ENCODE data around the gene REEP3.
"Not testable (repeated sequence)": the region's sequence is repeated elsewhere in the genome, so short reads cannot be mapped to it uniquely, and the experiment has no call there.

REEP3 gene

DNA sequence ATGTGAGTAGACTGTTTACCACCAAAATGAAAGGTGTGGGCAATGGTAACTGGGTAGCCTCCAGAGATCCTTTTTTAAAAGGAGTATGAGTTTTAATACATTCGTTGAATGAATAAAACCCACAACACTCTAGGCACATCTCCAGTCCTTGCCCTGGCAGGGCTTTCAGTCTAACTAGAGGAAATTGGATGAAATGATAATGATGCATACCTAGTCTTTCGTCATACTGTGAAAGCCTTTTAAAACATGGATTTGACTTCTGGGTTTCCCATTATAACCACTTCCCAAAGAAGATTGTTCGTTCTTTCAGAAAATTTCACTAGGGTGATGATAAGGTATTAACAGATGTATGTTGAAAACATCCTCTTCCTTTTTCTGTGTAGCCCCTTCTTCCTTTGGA lies 110.8 kb downstream of the REEP3 start:
- peak in 2 of 3 donors; percentile 57 to 65 for DNase-seq

DNA sequence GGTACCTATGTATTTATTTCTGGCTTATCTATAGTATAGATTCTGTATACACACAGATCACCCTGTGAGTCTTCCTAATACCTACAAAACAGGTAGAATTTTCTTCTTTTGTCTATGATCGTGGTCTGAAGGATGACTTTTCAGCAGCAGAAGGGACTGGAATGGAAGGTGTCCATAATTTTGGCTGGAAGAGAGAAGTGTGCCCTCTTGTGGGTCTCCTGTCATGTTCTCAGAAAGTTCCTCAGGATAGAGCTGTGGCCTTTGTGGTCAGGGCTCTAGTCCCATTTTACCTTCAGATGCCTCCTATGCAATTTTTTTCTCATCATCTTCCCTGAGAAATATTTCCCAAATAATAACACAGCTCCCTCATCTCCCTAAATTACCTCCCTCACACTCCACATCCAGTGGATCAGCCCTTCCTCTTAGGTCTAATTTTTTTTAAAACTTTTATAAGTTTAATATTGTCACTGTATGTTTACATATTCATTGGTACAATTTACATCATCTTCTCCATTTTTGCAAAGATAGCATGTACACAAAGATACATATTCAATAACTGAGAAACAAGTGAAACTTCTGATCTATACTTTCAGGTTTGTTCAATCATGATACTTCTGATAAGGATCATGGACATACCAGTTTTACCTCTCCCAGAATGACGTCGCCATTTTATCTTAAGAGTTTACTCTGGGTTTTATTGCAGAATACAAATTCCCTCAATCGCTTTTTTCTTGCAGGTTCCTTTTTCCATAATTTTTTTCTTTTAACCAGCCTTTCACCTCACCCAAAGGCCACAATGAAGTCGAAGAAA lies 112.7 kb downstream of the REEP3 start:
- DNase-seq, result peak; percentile 18 to 41 (median 28)

DNA sequence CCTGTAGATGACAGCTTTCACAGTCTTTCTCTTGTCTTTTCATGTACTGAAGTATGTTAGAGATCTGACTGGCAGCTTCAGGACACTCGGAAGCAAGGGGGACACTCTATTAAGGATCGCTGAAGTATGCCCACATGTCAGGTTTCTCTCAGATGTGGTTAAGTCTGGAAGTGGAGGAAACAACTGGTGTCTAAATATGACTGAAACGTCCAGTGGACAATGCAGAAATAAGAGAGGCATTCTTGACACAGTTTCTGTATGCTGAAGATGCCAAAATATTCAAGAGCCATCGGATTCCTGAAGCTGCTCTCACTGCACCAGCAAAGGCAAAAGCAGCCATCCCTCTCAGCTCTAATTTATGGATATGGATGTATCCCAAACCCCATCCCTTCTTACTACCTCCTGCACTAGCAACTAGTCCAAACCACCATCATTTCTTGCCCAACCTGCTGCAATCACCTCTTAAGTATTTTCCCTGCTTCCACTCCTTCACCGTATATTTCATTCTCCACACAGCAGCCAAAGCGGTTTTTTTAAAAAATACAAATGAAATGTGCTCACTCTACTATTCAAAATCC lies 113.4 kb downstream of the REEP3 start:
- DNase-seq, result no peak

DNA sequence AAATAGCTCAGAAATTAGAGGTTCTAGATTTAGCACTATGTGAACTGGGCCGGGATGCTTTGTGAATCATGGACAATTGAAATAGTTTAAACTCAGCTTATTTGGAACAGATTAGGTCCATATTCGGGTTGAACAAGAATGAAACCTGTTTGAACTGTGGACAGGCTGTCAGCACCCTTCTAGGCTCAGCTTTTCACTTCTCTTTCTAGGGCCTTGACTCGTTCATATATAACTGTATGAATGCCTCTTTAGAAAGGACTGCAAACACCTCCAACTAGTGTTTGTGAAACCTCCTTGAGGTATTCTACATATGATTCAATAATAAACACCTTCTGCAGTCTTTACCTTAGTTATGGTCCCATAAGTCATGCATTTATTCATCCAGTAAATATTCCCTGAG lies 115.6 kb downstream of the REEP3 start:
- DNase-seq, result no peak

- no peak for DNase-seq
These were observed 116.7 kb downstream of the REEP3 start for GRCh38 chr10:63637901-63638327.

DNA sequence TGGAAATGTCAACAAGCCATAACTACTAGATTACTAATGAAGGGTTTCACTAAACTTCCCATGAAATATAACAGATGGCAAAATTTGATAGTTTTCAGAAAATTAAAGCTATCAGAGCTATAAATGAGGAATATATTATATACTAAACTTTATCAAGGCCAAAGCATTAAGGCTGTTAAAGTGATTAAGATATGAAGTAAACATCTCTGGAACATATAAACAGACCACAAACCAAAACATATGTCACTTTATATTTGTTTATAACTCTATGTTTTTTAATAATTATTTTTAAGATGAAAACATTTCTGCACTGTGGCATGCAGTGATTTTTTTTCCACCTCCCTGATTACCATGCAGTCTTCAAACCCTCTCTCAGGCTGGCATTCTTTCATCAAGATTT lies 120.2 kb downstream of the REEP3 start:
- DNase-seq, result no peak

- DNase-seq, result no peak
These were observed 120.6 kb downstream of the REEP3 start for GRCh38 chr10:63641799-63642198.

DNA sequence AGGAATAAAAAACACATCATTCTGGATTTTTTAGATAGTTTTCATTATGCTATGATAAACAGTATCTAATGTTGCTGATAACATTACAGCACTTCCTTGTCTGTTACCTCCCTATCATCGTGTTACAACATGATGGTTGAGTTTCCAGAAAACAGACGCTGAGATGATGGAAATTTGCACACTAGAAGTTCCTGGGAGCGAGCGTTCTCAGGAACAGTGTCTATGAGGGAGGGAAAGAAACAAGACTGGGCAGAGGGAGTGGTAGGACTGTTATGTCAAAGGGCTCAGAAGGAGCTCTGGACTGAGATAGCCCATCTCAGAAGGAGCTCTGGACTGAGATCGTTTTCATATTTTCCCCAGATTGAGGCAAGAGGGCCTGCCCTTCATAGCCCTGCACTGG lies 121.6 kb downstream of the REEP3 start:
- DNase-seq, result no peak

DNA sequence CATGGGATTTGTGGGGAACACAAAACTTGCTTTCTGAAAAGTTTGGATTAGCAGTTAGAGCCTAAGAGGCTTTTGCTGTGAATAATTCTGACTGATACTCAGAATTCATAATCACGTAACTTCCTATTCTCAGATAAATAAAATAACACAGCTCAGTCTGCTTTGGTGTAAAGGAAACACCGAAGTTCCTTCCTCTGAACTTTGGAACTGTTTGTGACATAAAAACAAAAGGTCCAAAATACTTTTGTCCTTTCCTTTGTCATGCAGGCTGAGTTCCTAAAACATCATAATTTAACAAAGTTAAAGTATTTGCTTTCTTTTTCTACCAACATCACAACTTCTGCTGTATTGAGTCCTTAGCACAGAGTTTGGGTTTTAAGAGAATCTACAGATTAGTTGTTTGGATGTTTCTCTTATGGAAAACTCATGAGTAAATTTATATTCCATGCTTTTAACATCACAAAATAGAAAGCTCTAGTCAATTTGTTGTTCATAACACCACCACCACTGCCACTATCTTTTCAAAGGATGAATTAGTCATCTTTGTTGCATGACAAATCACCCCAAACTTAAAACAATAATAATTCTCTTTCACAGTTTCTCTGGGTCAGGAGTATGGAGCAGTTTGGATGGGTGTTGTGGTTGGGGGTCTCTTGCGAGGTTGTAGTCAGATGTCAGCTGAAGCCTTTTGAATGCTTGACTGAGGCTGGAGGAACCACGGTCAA lies 123.4 kb downstream of the REEP3 start:
- DNase-seq, result peak in 1 of 3 donors; percentile 31

- no peak for DNase-seq
These were observed 124.0 kb downstream of the REEP3 start for GRCh38 chr10:63645195-63645594.

DNA sequence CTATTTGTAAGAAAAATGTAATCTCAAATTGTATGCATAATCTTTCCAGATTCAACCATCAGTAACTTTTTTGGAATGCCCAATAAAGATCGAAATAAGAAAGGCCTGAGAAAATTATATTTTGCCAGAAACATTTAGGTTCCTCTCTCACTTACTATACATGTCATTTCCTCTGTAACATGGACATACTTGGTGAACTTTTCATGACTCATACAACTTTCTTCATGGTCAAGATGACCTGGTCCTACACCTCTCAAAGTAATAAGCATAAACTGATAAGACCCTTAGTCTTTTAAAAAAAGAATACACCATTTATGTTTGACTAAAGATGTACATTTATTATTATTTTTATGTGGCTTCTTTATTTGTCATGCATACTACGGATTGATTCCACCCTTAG lies 125.3 kb downstream of the REEP3 start:
- DNase-seq, result peak in 2 of 3 donors; percentile 28

DNA sequence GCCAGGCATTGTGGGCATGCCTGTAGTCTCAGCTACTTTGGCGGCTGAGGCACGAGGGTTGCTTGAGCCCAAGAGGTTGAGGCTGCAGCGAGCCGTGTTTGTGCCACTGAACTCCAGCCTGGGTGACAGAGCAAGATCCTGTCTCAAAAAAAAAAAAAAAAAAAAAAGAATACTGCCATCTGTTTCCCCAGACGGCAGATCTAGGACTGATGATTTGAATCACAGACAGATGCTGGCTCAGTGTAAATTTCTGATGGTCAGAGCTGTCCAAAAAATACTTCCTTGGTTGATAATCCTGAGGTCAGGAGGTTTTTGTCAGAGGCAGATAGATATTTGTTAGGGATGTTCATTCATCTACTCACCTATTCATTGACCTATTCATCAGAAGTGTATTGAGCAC lies 130.7 kb downstream of the REEP3 start:
- DNase-seq, result no peak

- no peak for DNase-seq
These were observed 132.5 kb downstream of the REEP3 start for GRCh38 chr10:63653747-63654146.

DNA sequence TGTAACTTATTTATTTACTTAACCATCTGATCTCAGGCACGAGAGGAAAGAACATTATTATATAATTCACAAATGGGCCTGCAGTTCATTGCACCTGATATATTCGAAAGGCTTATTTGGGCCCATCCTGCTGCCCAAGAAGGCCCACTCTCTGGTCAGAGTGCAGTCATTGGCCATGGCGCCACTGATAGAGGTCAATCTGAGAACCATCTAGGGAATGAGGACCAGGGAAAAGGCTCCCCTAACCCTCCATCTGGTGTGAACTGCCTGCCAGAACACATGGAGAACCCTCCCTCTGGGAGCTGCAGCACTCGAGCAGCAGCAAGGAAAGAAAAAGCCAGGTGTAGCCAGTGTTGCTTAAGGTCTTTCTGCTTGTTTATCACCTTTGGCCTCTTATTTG lies 136.6 kb downstream of the REEP3 start:
- DNase-seq, result no peak

GRCh38 chr10:63660941-63661340 lies 139.7 kb downstream of the REEP3 start:
- not testable (repeated sequence) for DNase-seq

GRCh38 chr10:63661347-63661746 lies 140.1 kb downstream of the REEP3 start:
- DNase-seq, result no peak

- no peak for DNase-seq
These were observed 143.2 kb downstream of the REEP3 start for GRCh38 chr10:63664341-63664885.

DNA sequence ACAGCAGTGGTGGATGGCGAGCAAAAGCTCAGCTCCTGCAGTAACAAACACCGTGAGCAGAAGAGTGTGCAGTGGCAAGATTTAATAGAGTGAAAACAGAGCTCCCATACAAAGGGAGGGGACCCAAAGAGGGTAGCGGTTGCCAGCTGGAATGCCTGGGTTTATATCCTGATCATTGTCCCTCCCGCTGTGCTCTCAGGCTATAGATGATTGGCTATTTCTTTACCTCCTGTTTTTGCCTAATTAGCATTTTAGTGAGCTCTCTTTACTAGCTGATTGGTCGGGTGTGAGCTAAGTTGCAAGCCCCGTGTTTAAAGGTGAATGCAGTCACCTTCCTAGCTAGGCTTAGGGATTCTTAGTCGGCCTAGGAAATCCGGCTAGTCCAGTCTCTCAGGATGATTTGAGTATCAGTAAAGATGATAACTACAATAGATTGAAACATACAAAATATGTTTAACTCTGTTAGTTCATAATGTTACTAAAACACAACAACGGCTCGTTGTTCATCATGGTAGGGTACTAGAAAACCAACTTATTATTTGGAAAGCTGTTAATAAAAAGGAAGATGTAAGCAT lies 143.9 kb downstream of the REEP3 start:
- DNase-seq, result not testable (repeated sequence)

- no peak for DNase-seq
These were observed 144.5 kb downstream of the REEP3 start for GRCh38 chr10:63665670-63666134.

DNA sequence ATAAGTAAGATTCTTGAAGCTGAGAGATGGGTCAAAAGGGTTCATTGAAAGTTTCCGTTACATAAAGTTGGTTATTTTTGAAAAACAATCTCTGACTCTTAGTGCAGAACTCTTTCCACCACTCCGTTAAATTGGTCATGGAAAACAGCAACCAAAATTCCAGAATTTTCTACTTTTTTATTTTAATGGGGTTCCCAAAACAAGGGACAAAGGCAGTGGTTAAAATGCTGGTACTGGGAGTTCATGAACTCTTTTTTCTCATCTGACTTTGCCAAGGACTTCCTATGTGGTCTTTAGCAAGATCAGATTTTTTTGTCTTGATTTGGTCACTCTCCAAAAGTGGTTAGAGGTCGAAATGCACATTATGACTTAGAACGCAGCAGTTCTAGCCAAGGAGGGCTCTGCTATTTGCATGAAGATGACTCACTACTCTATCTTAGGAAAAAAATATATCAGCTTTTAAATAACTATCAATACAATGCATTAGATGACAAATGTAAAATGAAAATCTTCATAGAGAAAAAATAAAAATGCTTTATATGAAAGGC lies 145.7 kb downstream of the REEP3 start:
- peak; percentile 67 to 85 (median 78) for DNase-seq

GRCh38 chr10:63667596-63668480 lies 146.6 kb downstream of the REEP3 start:
- no peak for DNase-seq

Data from suppressor macrophage treated with lipopolysaccharide for 1 hour (primary cell).